RCC 7860 (cell line): Measurements from ENCODE around the gene COLGALT1.
"Not testable (repeated sequence)": the region's sequence is repeated elsewhere in the genome, so short reads cannot be mapped to it uniquely, and the experiment has no call there.

ENCODE experiments used
- DNase-seq: peaks from one replicate; pipeline ENCODE4 v3.0.0-alpha.2; 2015; ENCODE audit warnings: low spot score
- FAIRE-seq: peaks from 2 replicates; lab custom pipeline; 2012; peaks lifted over from hg19 to GRCh38; lab: Jason Lieb, UNC

COLGALT1 gene

DNA sequence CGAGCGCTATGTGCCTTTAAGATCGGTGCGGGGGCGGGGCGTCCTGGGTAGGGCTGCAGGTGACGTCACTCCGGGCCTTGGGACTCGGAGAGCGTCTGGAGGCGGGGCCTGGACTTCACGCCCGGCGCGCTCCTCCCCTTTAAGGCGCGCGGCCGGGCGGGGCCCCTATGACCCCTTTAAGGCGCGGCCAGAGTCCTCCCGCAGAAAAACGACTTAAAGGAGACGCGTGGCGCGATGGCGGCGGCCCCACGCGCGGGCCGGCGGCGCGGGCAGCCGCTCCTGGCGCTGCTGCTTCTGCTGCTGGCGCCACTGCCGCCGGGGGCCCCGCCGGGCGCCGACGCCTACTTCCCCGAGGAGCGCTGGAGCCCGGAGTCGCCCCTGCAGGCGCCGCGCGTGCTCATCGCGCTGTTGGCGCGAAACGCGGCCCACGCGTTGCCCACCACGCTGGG lies at the start of gene COLGALT1:
TSS of gene COLGALT1 (plus strand) at position 170 of the 449 bp plus-strand sequence. CDS start at position 235, 65 bp downstream.
- peak; percentile 88 for DNase-seq
- peak; percentile 61 for FAIRE-seq

DNA sequence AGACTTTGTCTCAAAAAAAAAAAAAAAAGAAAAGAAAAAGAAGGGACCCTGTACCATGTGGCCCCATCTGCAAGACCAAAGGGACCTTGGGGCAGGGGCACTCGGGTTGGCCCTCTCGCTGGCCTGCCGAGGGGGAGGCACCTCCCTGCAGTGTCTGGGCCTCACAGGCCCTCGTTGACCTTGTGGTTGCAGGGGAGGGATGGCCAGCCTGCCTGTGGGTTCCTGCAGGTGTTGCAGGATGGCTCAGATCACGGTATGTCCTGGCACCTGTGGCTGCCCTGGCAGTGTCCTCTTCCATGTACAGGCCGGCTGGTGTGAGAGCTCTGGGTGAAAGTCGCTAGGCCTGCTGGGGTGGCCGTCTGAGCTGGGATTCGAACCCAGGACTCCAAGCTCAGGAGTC lies 48.7 kb upstream of the COLGALT1 start:
- no peak for DNase-seq
- FAIRE-seq: no peak

DNA sequence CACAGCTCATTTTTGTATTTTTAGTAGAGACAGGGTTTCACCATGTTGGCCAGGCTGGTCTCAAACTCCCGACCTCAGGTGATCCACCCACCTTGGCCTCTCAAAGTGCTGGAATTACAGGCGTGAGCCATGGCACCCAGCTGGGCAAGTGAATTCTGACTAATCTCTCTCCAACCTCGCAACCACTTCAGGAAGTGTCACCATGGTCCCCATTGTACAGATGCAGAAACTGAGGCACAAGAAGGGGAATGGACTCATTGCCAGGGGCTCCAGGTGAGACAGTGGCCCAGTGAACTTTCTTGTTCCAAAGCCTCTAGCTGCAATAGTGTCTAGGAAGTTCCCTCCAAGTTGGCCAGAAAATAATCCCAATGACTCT lies 46.9 kb upstream of the COLGALT1 start:
- DNase-seq, FAIRE-seq: not testable (repeated sequence)

DNA sequence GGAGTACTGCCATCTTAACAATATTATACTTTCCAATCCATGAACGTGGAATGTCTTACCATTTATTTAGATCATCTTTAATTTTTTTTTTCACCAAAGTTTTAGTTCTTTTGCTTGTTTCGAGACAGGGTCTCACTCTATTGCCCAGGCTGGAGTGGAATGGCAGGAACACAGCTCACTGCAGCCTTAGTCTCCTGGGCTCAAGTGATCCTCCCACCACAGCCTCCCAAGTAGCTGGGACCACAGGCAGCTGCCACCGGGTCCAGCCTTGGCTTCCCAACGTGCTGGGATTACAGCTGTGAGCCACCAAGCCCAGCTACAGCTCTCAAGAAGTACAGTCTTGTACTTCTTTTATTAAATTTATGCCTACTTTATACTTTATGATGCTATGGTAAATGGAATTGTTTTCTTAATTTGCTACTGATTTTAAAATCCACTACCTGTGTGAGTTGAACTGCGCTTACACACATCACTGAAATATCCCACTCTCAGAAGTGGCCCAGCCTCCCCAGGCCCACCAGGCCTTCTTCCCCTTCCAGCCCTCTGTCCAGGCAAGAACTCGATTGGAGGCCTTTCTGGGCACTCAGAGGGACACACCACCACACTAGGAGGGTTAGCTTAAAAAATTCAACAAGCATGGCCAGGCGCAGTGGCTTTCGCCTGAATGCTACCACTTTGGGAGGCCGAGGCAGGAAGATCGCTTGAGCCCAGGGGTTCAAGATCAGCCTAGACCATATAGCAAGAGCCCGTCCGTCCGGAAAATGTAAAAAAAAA lies 45.0 kb upstream of the COLGALT1 start:
- no peak for FAIRE-seq
- no peak for DNase-seq

DNA sequence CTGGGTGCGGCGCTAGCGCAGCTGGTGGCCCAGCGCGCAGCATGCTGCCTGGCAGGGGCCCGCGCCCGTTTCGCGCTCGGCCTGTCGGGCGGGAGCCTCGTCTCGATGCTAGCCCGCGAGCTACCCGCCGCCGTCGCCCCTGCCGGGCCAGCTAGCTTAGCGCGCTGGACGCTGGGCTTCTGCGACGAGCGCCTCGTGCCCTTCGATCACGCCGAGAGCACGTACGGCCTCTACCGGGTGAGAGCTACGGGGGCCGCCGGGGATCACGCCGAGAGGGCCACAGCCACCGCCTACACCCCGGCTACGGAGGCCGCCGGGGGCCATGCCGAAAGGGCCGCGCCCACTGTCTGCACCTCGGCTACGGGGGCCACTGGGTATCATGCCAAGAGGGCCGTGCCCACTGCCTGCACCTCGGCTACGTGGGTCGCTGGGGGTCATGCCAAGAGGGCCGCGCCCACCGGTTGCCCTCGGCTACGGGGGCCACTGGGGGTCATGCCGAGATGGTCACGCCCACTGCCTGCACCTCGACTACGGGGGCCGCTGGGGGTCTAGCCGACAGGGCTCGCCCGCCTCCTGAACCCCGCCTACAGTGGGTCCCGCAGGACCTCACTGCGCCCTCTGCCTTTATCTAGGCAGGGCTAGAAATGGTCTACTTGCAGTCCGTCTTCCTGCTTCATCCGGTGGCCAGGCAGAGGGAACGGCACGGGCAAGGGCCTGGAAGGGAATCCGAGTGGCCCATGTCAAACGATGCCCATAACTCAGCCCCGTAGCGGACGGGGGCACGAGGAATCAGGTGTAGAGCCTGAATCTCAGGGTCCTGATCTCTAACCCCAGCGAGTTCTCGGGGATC lies 43.5 kb upstream of the COLGALT1 start:
- peak; percentile 51 for DNase-seq
- no peak for FAIRE-seq

DNA sequence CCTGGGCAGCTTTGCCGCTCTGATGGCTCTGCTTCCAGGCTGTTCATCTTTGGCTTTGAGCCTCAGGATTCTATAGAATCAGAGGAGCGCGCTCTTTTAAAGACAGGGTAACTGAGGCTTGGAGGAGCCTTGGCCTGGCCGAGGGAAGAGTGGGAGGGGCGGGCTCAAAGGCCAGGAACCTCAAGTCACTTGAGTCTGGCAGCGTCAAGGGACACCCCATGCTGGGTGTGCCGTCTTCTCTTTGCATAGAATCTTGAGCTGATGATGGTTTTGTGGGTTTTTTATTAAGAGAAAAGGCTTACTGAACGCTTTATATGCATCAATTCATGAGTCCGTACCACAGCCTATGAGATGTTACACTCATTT lies 42.9 kb upstream of the COLGALT1 start:
- FAIRE-seq (no peak), DNase-seq (no peak)

DNA sequence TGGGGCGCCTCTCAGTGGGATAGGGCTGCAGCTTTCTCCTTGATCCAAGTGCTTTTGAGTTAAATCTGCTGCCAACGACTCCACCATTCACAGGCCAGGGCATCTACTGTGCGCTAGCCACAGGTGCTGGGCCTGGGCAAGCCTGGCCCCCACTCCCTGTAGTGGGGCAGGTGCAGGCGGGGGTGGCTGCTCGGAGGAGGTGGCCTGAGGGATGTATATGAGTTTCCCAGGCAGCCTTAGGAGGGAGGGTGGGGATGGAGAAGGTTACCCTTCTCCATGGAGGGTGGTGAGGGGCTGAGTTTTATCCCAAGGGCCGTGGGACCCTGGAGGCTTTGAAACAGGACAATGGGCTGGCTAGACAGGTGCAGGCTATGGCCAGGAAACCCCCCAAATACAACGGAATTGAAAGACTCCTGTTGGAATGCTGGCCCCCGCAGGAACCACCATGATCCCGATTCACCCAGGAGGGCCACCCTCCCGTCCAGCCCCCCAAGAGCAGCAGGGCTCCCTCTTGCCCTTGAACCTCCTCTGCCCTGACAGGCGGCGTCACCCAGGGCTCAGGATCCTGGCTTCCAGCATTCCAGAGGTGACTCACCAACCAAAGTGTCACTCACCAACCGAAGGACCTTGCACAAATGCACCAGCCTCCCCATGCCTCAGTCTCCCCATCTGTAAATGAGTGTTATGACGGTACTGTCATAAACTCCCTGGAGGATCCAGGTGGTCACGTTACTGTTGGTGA lies 39.9 kb upstream of the COLGALT1 start:
- DNase-seq: no peak
- no peak for FAIRE-seq

DNA sequence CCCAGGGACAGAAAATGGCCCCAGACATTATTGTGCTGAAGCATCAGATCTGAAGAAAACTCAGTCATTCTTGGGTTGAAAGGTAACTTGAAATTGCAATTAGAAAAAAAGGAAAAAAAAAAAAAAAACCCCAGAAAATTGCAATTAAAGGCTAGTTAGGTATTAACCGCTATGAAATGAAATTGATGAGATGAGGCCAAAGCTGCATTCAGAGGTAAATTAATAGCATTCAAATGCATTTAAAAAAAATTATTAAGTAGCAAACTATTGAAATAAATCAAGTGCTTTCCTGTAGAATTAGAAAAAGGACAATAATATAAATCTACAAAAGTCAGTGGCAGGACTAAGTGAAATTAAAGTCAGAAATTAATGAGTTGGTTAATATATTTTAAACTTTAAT lies 37.6 kb upstream of the COLGALT1 start:
- no peak for DNase-seq

DNA sequence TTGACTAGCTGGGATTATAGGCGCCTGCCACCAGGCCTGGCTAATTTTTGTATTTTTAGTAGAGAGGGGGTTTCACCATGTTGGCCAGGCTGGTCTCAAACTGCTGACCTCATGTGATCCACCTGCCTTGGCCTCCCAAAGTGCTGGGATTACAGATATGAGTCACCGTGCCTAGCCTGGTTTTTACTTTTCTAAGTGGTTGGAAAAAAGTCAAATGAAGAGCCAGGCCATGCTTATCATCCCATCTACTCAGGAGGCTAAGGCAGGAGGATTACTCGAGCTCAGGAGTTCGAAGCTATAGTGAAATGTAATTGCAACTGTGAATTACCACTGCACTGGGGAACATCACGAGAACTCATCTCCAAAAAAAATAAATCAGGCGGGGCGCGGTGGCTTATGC lies 36.8 kb upstream of the COLGALT1 start:
- FAIRE-seq, DNase-seq: not testable (repeated sequence)

More for the DNA sequence above, 37.6 kb upstream of the COLGALT1 start:
- FAIRE-seq: no peak

DNA sequence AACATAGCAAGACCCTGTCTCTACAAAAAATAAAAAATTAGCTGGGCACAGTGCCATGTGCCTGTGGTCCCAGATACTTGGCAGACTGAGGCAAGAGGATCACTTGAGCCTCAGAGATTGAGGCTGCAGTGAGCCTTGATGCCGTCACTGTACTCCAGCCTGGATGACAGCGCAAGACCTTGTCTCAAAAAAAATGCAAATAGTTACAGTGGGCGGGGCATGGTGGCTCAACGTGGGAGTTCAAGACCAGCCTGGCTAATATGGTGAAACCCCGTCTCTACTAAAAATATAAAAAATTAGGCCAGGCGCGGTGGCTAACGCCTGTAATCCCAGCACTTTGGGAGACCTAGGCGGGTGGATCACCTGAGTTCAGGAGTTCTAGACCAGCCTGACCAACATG lies 35.5 kb upstream of the COLGALT1 start:
- DNase-seq (no peak), FAIRE-seq (no peak)

DNA sequence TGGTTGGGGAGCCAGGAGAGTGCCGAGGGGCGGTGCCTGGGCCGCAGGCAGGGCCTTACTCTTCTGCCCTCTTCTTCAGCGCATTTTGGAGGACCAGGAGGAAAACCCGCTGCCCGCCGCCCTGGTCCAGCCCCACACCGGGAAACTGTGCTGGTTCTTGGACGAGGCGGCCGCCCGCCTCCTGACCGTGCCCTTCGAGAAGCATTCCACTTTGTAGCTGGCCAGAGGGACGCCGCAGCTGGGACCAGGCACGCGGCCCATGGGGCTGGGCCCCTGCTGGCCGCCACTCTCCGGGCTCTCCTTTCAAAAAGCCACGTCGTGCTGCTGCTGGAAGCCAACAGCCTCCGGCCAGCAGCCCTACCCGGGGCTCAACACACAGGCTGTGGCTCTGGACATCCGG lies 34.6 kb upstream of the COLGALT1 start:
- FAIRE-seq (no peak), DNase-seq (no peak)

DNA sequence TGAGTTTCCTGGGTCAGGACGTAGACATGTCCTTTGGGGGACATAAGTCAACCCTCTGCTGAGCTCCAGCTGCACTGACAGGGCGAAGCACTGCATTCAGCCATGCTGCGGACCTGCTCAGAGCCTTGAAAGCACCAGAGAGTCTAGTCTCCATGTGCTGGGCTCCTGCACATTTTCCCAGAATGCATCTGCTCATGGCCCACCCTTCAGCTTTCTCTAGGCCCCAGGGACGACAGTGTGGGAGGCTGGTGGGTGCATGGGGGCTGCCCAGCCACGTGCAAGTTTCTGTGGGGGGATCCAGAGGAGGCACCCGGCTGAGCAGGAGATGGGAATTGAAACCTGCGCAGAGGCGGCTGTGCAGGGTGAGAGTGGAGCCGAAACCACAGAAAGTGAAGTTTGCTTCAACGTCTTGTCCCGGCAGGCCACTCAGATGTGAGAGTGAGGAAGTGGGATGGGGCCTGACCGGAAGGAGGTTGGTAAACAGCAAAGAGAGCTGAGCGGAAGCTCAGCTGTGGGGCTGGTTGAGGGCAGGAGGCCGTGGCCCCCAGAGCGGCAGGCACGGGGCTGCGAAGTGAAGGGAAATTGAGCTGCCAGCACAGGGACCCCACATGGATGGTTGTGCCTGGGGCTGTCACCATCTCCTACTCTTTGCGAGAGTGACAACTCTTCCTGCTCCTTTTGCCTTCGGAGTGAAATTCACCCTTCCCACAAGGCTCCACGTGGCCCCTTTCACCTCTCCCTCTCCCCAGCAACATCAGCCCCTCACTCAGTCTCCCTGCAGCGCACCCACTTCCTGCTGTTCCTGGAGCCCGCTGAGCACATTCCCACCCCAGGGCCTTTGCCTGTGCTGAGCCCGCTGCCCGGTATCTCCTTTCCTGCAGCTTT lies 32.2 kb upstream of the COLGALT1 start:
- DNase-seq (no peak), FAIRE-seq (no peak)

DNA sequence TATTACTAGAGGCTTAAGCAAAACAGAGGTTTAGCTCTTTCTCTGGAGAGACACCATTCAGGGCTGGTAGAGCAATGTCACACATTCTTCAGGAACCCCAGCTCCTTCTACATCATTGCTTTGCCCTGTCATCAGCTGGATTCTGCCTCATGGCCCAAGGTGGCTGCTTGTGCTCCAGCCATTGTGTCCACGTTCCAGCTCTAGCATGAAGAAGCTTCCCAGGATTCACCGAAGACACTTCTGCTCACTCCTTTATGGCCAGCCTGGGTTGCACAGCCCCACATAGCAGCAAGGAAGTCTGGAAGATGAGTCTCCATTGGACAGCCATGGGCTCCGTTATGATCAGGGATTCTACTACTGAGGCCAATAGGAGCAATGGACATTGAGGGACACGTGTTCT lies 30.8 kb upstream of the COLGALT1 start:
- DNase-seq (no peak), FAIRE-seq (no peak)

DNA sequence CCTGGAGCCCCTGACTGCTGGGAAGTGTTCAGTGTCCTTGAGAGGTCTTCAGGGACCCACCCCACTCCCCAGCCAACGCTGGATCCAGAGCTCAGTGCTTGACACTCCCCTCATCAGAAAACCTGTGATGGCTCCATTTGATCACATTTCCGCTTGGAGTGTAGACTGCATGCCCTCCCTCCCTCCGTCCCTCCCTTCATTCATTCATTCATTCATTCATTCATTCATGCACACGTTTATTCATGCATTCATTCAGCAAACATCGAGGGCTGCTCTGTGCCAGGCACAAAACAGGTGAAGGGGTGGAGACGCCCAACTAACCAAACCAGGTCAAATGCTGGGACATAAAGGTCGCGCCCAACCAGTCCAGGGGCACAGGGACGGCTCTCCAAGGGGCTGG lies 30.3 kb upstream of the COLGALT1 start:
- FAIRE-seq (no peak), DNase-seq (no peak)

DNA sequence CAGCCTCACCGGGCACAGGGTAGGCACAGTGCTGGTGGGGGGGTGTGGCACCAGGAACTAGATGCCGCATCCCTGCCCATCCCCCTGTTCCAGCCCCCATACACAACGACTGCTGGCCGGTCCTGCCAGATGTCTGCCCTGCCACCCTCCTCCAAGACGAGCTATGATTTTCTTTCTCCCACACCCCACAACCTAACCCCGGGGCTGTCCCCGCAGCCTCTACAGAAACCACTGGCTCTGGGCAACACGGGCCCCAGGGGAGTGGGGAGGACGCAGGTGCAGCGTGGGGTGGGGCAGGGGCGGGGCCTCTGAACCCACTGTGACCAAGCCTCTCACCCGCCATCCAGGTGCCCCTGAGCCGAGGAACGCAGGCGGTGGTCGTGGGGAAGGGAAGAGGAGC lies 28.5 kb upstream of the COLGALT1 start:
- no peak for DNase-seq
- no peak for FAIRE-seq

DNA sequence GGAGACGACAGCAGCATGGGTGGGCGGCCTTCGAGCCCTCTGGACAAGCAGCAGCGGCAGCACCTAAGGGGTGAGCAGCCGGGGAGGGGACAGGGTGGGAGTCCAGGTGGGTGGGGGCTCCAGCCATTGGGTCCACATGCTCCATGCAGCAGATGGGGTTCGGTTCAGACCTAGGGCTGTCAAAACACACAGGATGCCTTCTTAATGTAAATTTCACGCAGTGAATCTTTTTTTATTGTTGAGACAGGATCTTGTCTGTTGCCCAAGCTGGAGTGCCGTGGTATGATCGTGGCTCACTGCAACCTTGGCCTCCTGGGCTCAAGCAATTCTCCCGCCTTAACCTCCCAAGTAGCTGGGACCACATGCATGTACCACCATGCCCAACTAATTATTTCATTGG lies 28.1 kb upstream of the COLGALT1 start:
- FAIRE-seq (no peak), DNase-seq (no peak)

DNA sequence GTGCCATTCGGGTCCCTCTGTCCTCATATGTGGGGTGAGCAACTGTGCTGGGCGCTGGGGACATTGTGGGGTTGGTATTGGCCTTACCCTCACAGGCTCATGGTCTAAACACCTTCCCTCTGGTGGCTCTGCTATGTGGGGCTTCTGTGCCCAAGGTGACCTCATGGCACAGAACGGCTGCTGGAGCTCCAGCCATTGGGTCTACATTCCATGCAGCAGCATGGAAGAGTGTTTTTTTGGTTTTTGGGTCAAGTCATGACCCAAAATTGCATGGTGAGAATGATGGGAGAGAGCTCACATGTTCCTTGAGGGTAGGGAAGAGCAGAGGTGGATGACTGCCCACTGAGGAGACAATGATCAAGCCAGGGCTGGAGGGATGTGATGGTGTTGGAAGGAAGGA lies 26.8 kb upstream of the COLGALT1 start:
- FAIRE-seq (no peak), DNase-seq (no peak)

DNA sequence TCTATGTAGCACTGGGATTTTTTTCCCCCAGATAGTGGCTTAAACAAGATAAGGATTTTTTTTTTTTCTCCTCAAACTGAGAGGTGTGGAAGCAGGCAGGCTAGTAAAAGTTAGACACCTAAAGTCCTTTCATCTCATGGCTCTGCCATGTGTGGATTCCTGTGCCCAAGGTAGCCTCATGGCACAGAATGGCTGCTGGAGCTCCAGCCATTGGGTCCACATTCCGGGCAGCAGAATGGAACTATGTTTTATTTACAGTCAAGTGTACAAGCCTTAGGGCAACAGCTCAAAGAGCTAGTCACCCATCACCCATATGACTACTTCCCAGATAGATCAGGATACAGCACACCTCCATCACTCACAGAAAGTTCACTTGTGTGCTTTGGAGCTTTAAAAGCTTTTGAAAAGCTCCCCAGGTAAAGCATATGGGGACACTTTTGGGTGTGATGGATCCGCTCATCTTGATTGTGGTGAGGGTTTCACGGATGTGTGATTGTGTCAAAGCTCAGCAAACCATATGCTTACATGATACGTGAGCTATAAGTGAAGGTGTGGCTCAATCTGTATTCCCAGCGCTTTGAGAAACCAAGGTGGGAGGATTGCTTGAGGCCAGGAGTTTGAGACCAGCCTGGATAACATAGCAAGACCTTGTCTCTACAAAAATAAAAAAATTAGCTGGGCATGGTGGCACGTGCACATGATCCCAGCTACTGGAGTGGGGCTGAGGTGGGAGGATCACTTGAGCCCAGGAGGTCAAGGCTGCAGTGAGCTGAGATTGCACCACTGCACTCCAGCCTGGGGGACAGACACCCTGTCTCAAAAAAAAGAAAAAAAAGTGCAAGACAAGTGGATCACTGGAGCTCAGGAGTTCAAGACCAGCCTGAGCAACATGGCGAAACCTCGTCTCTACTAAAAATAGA lies 25.9 kb upstream of the COLGALT1 start:
- no peak for FAIRE-seq
- DNase-seq: no peak

DNA sequence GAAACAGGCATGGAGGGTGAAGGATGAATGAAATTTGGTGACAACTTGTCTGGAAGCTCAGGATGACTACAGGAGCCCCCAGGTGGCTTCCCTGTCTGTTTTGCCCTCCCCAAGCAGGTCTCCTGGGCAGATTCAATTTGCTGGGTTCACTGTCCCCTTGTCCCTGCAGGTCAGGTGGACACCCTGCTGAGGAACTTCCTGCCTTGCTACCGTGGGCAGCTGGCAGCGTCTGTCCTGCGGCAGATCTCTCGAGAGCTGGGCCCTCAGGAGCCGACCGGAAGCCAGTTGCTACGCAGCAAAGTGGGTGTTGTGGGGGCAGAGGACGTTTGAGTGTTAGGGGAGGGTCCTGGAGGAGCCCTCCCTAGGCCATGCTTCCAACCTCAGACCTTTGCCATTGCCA lies 24.9 kb upstream of the COLGALT1 start:
- FAIRE-seq (no peak), DNase-seq (no peak)
